KMS-11 (cell line): ENCODE results near the gene HRH4.

Experiments used
- H2AFZ ChIP-seq: fragments of 200-600 bp; sonication (generic); 2 replicates; pipeline ENCODE4 v1.6.1; 2016; ENCODE audit warnings: antibody characterized with exemption, mixed run types, low read depth
- H3K27ac ChIP-seq: fragments of 200-600 bp; sonication (generic); 2 replicates; pipeline ENCODE4 v1.6.1; 2016; ENCODE audit warnings: mild to moderate bottlenecking, mixed run types
- H3K27me3 ChIP-seq: fragments of 200-600 bp; sonication (generic); 2 replicates; pipeline ENCODE4 v1.6.1; 2017; ENCODE audit warnings: mild to moderate bottlenecking, low read depth, mixed run types, moderate library complexity; ENCODE audit not compliant: insufficient read depth
- H3K36me3 ChIP-seq: fragments of 200-600 bp; sonication (generic); 2 replicates; pipeline ENCODE4 v1.6.1; 2017; ENCODE audit warnings: mild to moderate bottlenecking, mixed run types; ENCODE audit not compliant: insufficient read depth
- H3K4me1 ChIP-seq: fragments of 200-600 bp; sonication (generic); 2 replicates; pipeline ENCODE4 v1.6.1; 2016; ENCODE audit warnings: mild to moderate bottlenecking, low read depth, mixed run types; ENCODE audit not compliant: poor library complexity, severe bottlenecking
- H3K4me2 ChIP-seq: fragments of 200-600 bp; sonication (generic); 2 replicates; pipeline ENCODE4 v1.7.0; 2016; ENCODE audit warnings: mild to moderate bottlenecking, mixed run types
- H3K4me3 ChIP-seq: fragments of 200-600 bp; sonication (generic); IDR thresholded peaks from 2 replicates; pipeline ENCODE4 v1.6.1; 2017; ENCODE audit warnings: low read depth, low read length, mixed read lengths; ENCODE audit not compliant: insufficient read depth
- H3K79me2 ChIP-seq: fragments of 200-600 bp; sonication (generic); 2 replicates; pipeline ENCODE4 v1.6.1; 2016; ENCODE audit warnings: low read depth, mixed run types; ENCODE audit not compliant: insufficient read depth
- H3K9ac ChIP-seq: fragments of 200-600 bp; sonication (generic); 2 replicates; pipeline ENCODE4 v1.6.1; 2016; ENCODE audit warnings: mild to moderate bottlenecking, mixed run types
- H4K20me1 ChIP-seq: fragments of 200-600 bp; sonication (generic); 2 replicates; pipeline ENCODE4 v1.6.1; 2016; ENCODE audit warnings: mild to moderate bottlenecking, mixed run types; ENCODE audit not compliant: insufficient read depth
- CTCF ChIP-seq: fragments of 200-600 bp; sonication (generic); conservative IDR thresholded peaks from 2 replicates; pipeline ENCODE4 v1.6.1; 2017; ENCODE audit warnings: low read depth, mild to moderate bottlenecking, antibody characterized with exemption, low read length, moderate library complexity, mixed read lengths

HRH4 gene

GRCh38 chr18:24497031-24497754 is 36.8 kb downstream of the HRH4 start:
- no peaks in the 10 kb centered on the region for H3K79me2 ChIP-seq
- H3K4me3 ChIP-seq = no peak overlapping the region
- H3K4me2 ChIP-seq = no peak overlapping the region
- H3K27ac ChIP-seq = no peak overlapping the region
- no peak overlapping the region for H2AFZ ChIP-seq
- no peaks in the 10 kb centered on the region for H3K36me3 ChIP-seq
- TF ChIP-seq CTCF = no peak
- H3K9ac ChIP-seq = no peak overlapping the region
- H4K20me1 ChIP-seq = no peaks in the 10 kb centered on the region
- peaks cover 19% of the 10 kb centered on the region for H3K4me1 ChIP-seq
- H3K27me3 ChIP-seq = no peaks in the 10 kb centered on the region

- H4K20me1 ChIP-seq = no peaks in the 10 kb centered on the region
- H3K9ac ChIP-seq = no peak overlapping the region
- H2AFZ ChIP-seq = no peak overlapping the region
- no peaks in the 10 kb centered on the region for H3K79me2 ChIP-seq
- TF ChIP-seq CTCF = no peak
- H3K27me3 ChIP-seq = no peaks in the 10 kb centered on the region
- H3K27ac ChIP-seq = no peak overlapping the region
- no peaks in the 10 kb centered on the region for H3K4me1 ChIP-seq
- no peaks in the 10 kb centered on the region for H3K36me3 ChIP-seq
- H3K4me2 ChIP-seq = no peak overlapping the region
- no peak overlapping the region for H3K4me3 ChIP-seq
These were observed 39.4 kb downstream of the HRH4 start for GRCh38 chr18:24499814-24500213.

GRCh38 chr18:24500217-24500616 is 39.8 kb downstream of the HRH4 start:
- H2AFZ ChIP-seq = no peak overlapping the region
- no peaks in the 10 kb centered on the region for H3K4me1 ChIP-seq
- H3K4me2 ChIP-seq = no peak overlapping the region
- H3K27ac ChIP-seq = no peak overlapping the region
- no peaks in the 10 kb centered on the region for H3K36me3 ChIP-seq
- TF ChIP-seq CTCF = no peak
- H3K79me2 ChIP-seq = no peaks in the 10 kb centered on the region
- no peaks in the 10 kb centered on the region for H3K27me3 ChIP-seq
- no peaks in the 10 kb centered on the region for H4K20me1 ChIP-seq
- no peak overlapping the region for H3K9ac ChIP-seq
- H3K4me3 ChIP-seq = no peak overlapping the region

GRCh38 chr18:24500766-24501165 is 40.3 kb downstream of the HRH4 start:
- no peaks in the 10 kb centered on the region for H3K36me3 ChIP-seq
- no peak overlapping the region for H2AFZ ChIP-seq
- H3K27me3 ChIP-seq = no peaks in the 10 kb centered on the region
- no peak overlapping the region for H3K9ac ChIP-seq
- no peak overlapping the region for H3K27ac ChIP-seq
- no peaks in the 10 kb centered on the region for H3K79me2 ChIP-seq
- no peak for TF ChIP-seq CTCF
- H3K4me3 ChIP-seq = no peak overlapping the region
- H3K4me2 ChIP-seq = no peak overlapping the region
- no peaks in the 10 kb centered on the region for H3K4me1 ChIP-seq
- no peaks in the 10 kb centered on the region for H4K20me1 ChIP-seq
